HL-60 (cell line): Measurements from ENCODE around the gene CACNA1C.

ENCODE experiments used
- TF ChIP-seq, protein P1 (sequence below): IDR thresholded peaks from one replicate; pipeline ENCODE4 v1.5.1; 2011; ENCODE audit warnings: low read length, control low read depth, inconsistent platforms; ENCODE audit not compliant: insufficient read depth
- TF ChIP-seq, protein P2 (sequence below): IDR thresholded peaks from 2 replicates; pipeline ENCODE4 v1.6.1; 2012; ENCODE audit warnings: low read depth; ENCODE audit not compliant: insufficient replicate concordance

DNA sequence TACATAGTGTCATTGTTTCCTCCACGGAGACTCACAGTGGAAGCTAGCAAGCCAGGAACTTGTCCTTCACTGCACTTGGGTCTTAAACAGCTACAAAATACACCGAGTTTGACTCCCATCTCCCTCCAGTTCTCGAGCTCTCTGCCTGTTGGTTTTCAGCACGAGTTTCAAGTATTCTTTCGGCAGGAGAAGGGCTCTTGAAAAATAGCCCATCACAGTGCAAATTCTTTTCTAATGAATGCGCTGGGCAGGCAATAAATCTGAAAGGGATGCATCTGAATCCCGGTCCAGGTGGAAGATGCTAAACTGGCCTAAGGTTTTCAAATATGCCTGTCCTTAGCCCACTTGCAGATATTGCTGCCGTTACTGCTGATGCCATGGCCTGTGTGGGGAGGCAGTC, 173.9 kb downstream of the CACNA1C start:
- TF ChIP-seq, protein P1, sequence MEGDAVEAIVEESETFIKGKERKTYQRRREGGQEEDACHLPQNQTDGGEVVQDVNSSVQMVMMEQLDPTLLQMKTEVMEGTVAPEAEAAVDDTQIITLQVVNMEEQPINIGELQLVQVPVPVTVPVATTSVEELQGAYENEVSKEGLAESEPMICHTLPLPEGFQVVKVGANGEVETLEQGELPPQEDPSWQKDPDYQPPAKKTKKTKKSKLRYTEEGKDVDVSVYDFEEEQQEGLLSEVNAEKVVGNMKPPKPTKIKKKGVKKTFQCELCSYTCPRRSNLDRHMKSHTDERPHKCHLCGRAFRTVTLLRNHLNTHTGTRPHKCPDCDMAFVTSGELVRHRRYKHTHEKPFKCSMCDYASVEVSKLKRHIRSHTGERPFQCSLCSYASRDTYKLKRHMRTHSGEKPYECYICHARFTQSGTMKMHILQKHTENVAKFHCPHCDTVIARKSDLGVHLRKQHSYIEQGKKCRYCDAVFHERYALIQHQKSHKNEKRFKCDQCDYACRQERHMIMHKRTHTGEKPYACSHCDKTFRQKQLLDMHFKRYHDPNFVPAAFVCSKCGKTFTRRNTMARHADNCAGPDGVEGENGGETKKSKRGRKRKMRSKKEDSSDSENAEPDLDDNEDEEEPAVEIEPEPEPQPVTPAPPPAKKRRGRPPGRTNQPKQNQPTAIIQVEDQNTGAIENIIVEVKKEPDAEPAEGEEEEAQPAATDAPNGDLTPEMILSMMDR, result no peak
- TF ChIP-seq, protein P2, sequence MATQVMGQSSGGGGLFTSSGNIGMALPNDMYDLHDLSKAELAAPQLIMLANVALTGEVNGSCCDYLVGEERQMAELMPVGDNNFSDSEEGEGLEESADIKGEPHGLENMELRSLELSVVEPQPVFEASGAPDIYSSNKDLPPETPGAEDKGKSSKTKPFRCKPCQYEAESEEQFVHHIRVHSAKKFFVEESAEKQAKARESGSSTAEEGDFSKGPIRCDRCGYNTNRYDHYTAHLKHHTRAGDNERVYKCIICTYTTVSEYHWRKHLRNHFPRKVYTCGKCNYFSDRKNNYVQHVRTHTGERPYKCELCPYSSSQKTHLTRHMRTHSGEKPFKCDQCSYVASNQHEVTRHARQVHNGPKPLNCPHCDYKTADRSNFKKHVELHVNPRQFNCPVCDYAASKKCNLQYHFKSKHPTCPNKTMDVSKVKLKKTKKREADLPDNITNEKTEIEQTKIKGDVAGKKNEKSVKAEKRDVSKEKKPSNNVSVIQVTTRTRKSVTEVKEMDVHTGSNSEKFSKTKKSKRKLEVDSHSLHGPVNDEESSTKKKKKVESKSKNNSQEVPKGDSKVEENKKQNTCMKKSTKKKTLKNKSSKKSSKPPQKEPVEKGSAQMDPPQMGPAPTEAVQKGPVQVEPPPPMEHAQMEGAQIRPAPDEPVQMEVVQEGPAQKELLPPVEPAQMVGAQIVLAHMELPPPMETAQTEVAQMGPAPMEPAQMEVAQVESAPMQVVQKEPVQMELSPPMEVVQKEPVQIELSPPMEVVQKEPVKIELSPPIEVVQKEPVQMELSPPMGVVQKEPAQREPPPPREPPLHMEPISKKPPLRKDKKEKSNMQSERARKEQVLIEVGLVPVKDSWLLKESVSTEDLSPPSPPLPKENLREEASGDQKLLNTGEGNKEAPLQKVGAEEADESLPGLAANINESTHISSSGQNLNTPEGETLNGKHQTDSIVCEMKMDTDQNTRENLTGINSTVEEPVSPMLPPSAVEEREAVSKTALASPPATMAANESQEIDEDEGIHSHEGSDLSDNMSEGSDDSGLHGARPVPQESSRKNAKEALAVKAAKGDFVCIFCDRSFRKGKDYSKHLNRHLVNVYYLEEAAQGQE, result no peak
